K562 (cell line): ENCODE results near the gene TMEM217. TPM values are rescaled to one million over a fixed set of nuclear protein-coding genes. Genes with fewer than 3 reads are reported as not detected.
A peak's percentile ranks its signal among the peaks of the same experiment; 100 is the strongest.

ENCODE experiments used
- ARID4B ChIP-seq: sonication (generic); formaldehyde crosslinking; IDR thresholded peaks from 2 replicates; pipeline ENCODE4 v1.8.0; 2022; ENCODE audit warnings: mild to moderate bottlenecking, missing genetic modification reagents
- EP400 ChIP-seq: fragments of 450-650 bp; IDR thresholded peaks from 2 replicates; pipeline ENCODE4 v1.6.1; 2017; ENCODE audit warnings: antibody characterized with exemption, mild to moderate bottlenecking, moderate library complexity
- EZH2 ChIP-seq: IDR thresholded peaks from 2 replicates; pipeline ENCODE4 v1.6.1; 2012; ENCODE audit warnings: low read depth, mild to moderate bottlenecking, inconsistent platforms, low read length, borderline replicate concordance
- IFI16 ChIP-seq: fragments of 250-450 bp; sonication (Bioruptor Pico); IDR thresholded peaks from 2 replicates; pipeline ENCODE4 v2.1.2; 2022; ENCODE audit warnings: mild to moderate bottlenecking, inconsistent platforms
- MEF2D ChIP-seq: conservative IDR thresholded peaks from 2 replicates; pipeline ENCODE4 v1.6.1; 2016; ENCODE audit warnings: low read depth, missing genetic modification characterization, missing compliant biosample characterization
- MTA3 ChIP-seq: fragments of 450-650 bp; formaldehyde crosslinking; IDR thresholded peaks from 2 replicates; pipeline ENCODE4 v1.6.1; 2017; ENCODE audit warnings: mild to moderate bottlenecking, borderline replicate concordance
- NUFIP1 ChIP-seq: fragments of 450-650 bp; IDR thresholded peaks from 2 replicates; pipeline ENCODE4 v1.6.1; 2018; ENCODE audit not compliant: partially characterized antibody
- PCBP2 ChIP-seq: fragments of 200-400 bp; formaldehyde crosslinking; IDR thresholded peaks from 2 replicates; pipeline ENCODE4 v1.6.1; 2018; ENCODE audit warnings: low read length, low read depth, mild to moderate bottlenecking, moderate library complexity; ENCODE audit not compliant: poor library complexity, severe bottlenecking
- POLR2AphosphoS5 ChIP-seq: IDR thresholded peaks from 2 replicates; pipeline ENCODE4 v1.6.1; 2011; ENCODE audit warnings: mild to moderate bottlenecking, low read depth, low read length, moderate library complexity; ENCODE audit not compliant: control insufficient read depth, insufficient read depth
- SRSF9 ChIP-seq: fragments of 200-400 bp; formaldehyde crosslinking; IDR thresholded peaks from 2 replicates; pipeline ENCODE4 v1.6.1; 2017; ENCODE audit warnings: low read depth, low read length, borderline replicate concordance
- STAT5B ChIP-seq: fragments of 250-450 bp; sonication (Bioruptor Pico); IDR thresholded peaks from 2 replicates; pipeline ENCODE4 v1.8.0; 2021; ENCODE audit warnings: mild to moderate bottlenecking, inconsistent platforms
- TAF1 ChIP-seq: IDR thresholded peaks from 2 replicates; pipeline ENCODE4 v1.6.1; 2011; ENCODE audit warnings: mild to moderate bottlenecking, low read length, moderate library complexity; ENCODE audit not compliant: insufficient read depth, control insufficient read depth, severe bottlenecking; ENCODE audit errors: extremely low read depth
- TCF3 ChIP-seq: sonication (generic); formaldehyde crosslinking; IDR thresholded peaks from 2 replicates; pipeline ENCODE4 v1.4.0; 2020; ENCODE audit warnings: mild to moderate bottlenecking, missing genetic modification reagents
- TRIM24 ChIP-seq, 2 experiments: fragments of 450-650 bp; IDR thresholded peaks; 2 replicates each; pipeline ENCODE4 v1.6.1; 2016
- ZBTB49 ChIP-seq: sonication (generic); formaldehyde crosslinking; IDR thresholded peaks from 2 replicates; pipeline ENCODE4 v1.8.0; 2022; ENCODE audit warnings: missing genetic modification reagents, mild to moderate bottlenecking, borderline replicate concordance
- ZFP36 ChIP-seq: fragments of 150-350 bp; IDR thresholded peaks from 2 replicates; pipeline ENCODE4 v1.6.1; 2018; ENCODE audit warnings: low read length, low read depth; ENCODE audit not compliant: partially characterized antibody
- ZNF24 ChIP-seq: fragments of 450-650 bp; IDR thresholded peaks from 2 replicates; pipeline ENCODE4 v1.6.1; 2016
- ZNF511 ChIP-seq: sonication (generic); formaldehyde crosslinking; IDR thresholded peaks from 2 replicates; pipeline ENCODE4 v1.8.0; 2022; ENCODE audit warnings: mild to moderate bottlenecking, missing genetic modification reagents
- ZNF717 ChIP-seq: fragments of 250-450 bp; sonication (Bioruptor Pico); IDR thresholded peaks from 2 replicates; pipeline ENCODE4 v1.5.0; 2021
- polyA plus RNA-seq, 8 experiments: library from polyadenylated mRNA; depleted of rRNA in 4 of 8; stranded (reverse) in 5 of 8; unstranded in 3 of 8; fragments of >200 nt; fragmentation: Nextera tagmentation in 2 of 8; fragmentation: Illumina TruSeq in 1 of 8; extraction: Ambion mirVana in 2 of 8; extraction: Trizol in 1 of 8; gene quantifications; 2 replicates each; pipeline versions ENCODE4 v1.2.1 to v1.2.3, GENCODE V29; 2011 to 2014; ENCODE audit warnings: inconsistent platforms in 1 of 8, missing spikeins in 1 of 8
- total RNA-seq, 7 experiments: library from RNA; depleted of rRNA in 6 of 7; stranded (reverse); fragments of >200 nt in 6 of 7; fragmentation: Illumina TruSeq in 2 of 7; extraction: Trizol in 2 of 7; gene quantifications; 2 replicates each; pipeline versions ENCODE4 v1.2.1 to v1.2.3, GENCODE V29; 2011 to 2021; ENCODE audit warnings: low replicate concordance in 1 of 7

TMEM217 gene
- total and polyA plus RNA-seq, 9 of the 15 experiments (the other 6 are each of a cell fraction or from before 2014, with no cell fraction given), result 1.3 to 8.0 (median 1.9) TPM

GRCh38 chr6:37207903-37208456 lies 50.0 kb downstream of the TMEM217 start (continued):
- TF ChIP-seq ZBTB49 (CRISPR knock-in tag), result peak; percentile 74; the same call in 1 of the 2 replicates
- TF ChIP-seq ARID4B (CRISPR knock-in tag), result peak; percentile 72
- peak; percentile 35; the same call in 1 of the 2 replicates for TF ChIP-seq MEF2D (tag)
- peak; percentile 43 for TF ChIP-seq TCF3 (CRISPR knock-in tag)
- no peak for TF ChIP-seq PCBP2
- peak; percentile 74 for TF ChIP-seq IFI16 (CRISPR knock-in tag)
- 0 out of 4 replicates have a peak, but pooled peaks of 1 of the 2 experiments have one; percentile 21 for TF ChIP-seq TRIM24 (IDR thresholded peaks at IDR 0.05)
- TF ChIP-seq ZNF511 (CRISPR knock-in tag), result no peak
- peak; percentile 37 for TF ChIP-seq TAF1
- 0 out of 2 replicates have a peak, but pooled peaks have one; percentile 18 for TF ChIP-seq POLR2AphosphoS5
- peak; percentile 88 for TF ChIP-seq NUFIP1
- TF ChIP-seq SRSF9, result no peak
- no peak for TF ChIP-seq ZNF24
- no peak for TF ChIP-seq STAT5B (CRISPR knock-in tag)
- peak; percentile 69; the same call in 1 of the 2 replicates for TF ChIP-seq MTA3
- TF ChIP-seq ZFP36, result peak; percentile 36
- no peak for TF ChIP-seq EZH2
- peak; percentile 46; the same call in 1 of the 2 replicates for TF ChIP-seq EP400
- TF ChIP-seq ZNF717 (CRISPR knock-in tag), result no peak
